Measurements from ENCODE around the gene ELOVL6. TPM values are rescaled to one million over a fixed set of nuclear protein-coding genes. Genes with fewer than 3 reads are reported as not detected.

The ELOVL6 gene
- total RNA-seq, 2 donors from 2014 or later: 43.5 to 44.8 TPM

DNA sequence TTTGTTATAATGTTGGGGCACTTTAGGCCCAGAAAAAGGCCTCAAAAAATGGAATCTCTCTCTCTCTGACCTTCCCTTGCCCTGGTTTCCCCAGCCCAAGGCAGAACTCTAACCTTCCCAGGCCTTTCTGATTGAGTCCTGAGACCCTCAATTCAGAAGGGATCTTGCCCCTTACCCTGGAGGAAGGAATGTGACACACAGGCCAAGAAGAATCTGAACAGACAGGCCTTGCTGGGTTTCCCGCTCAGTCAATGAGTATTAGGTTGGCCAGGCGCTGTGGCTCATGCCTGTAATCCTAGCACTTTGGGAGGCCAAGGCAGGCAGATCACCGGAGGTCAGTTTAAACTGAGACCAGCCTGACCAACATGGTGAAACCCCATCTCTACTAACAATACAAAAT lies 27.6 kb downstream of the ELOVL6 start:
- Histone ChIP-seq H3K9ac (ENCODE audit: extremely low read depth, low read length, poor library complexity, severe bottlenecking) (no peak overlapping the region), H3K36me3 (ENCODE audit: control insufficient read depth, insufficient read depth, low read length) (peaks cover 15% of the 10 kb centered on the region), H3K4me3 (ENCODE audit: low read length) (no peak overlapping the region), H3K27me3 (ENCODE audit: control insufficient read depth, insufficient read depth, low read length, poor library complexity, severe bottlenecking) (no peaks in the 10 kb centered on the region), H3K9me3 (ENCODE audit: control insufficient read depth, low read length) (no peaks in the 10 kb centered on the region), H3K27ac (ENCODE audit: low read depth, low read length) (no peak overlapping the region), H3K4me1 (ENCODE audit: control insufficient read depth, insufficient read depth, low read length) (peaks cover 3% of the 10 kb centered on the region)
- H3K36me3 Mint-ChIP-seq (ENCODE audit: low read depth): peaks cover 21% of the 10 kb centered on the region
- H3K27ac Mint-ChIP-seq: peak overlapping the region; percentile 66
- H3K9me3 Mint-ChIP-seq: no peaks in the 10 kb centered on the region
- TF ChIP-seq CTCF (conservative IDR thresholded peaks at IDR 0.05): peak; percentile 63
- no peak overlapping the region for H3K4me3 Mint-ChIP-seq
- H3K27me3 Mint-ChIP-seq (ENCODE audit: insufficient read depth): no peaks in the 10 kb centered on the region
- DNase-seq: peak; percentile 69
- peaks cover 12% of the 10 kb centered on the region for H3K4me1 Mint-ChIP-seq
- 89 to 100% methylated on average over 2 to 3 of the region's 3 CpGs for WGBS, 2 experiments (ENCODE audit: insufficient coverage in 1 of 2, insufficient read length in 1 of 2)

- TF ChIP-seq CTCF (conservative IDR thresholded peaks at IDR 0.05): no peak
- Mint-ChIP-seq H3K9me3 (no peaks in the 10 kb centered on the region), H3K27me3 (ENCODE audit: insufficient read depth) (no peaks in the 10 kb centered on the region), H3K27ac (peak overlapping the region; percentile 65), H3K36me3 (ENCODE audit: low read depth) (peaks cover 13% of the 10 kb centered on the region), H3K4me3 (no peak overlapping the region), H3K4me1 (peaks cover 22% of the 10 kb centered on the region)
- DNase-seq: no peak
- Histone ChIP-seq H3K36me3 (ENCODE audit: control insufficient read depth, insufficient read depth, low read length) (peaks cover 16% of the 10 kb centered on the region), H3K4me3 (ENCODE audit: low read length) (no peak overlapping the region), H3K9me3 (ENCODE audit: control insufficient read depth, low read length) (no peaks in the 10 kb centered on the region), H3K4me1 (ENCODE audit: control insufficient read depth, insufficient read depth, low read length) (peaks cover 13% of the 10 kb centered on the region), H3K9ac (ENCODE audit: extremely low read depth, low read length, poor library complexity, severe bottlenecking) (no peak overlapping the region), H3K27ac (ENCODE audit: low read depth, low read length) (no peak overlapping the region), H3K27me3 (ENCODE audit: control insufficient read depth, insufficient read depth, low read length, poor library complexity, severe bottlenecking) (no peaks in the 10 kb centered on the region)
- 66 to 71% methylated on average over 2 to 5 of the region's 5 CpGs for WGBS, 2 experiments (ENCODE audit: insufficient coverage in 1 of 2, insufficient read length in 1 of 2)
Measured at GRCh38 chr4:110165382-110166286, 32.8 kb downstream of the ELOVL6 start.

DNA sequence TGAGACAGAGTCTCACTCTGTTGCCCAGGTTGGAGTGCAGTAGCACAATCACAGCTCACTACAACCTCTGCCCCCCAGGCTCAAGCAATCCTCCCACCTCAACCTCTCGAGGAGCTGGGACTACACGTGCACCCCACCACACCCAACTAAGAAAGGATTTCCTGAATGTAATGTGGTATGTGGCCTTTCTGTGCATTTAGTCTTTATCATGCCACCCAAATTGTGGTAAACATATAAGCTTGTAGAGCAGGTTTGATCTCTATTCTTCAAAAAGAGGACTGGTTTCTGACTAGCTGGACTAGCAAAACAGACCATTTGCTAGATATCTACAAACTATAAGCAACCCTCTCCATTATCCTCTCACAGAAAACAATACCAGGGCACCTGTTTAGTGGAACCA lies 33.6 kb downstream of the ELOVL6 start:
- no peak overlapping the region for H3K9ac ChIP-seq (ENCODE audit: extremely low read depth, low read length, poor library complexity, severe bottlenecking)
- Mint-ChIP-seq H3K27me3 (ENCODE audit: insufficient read depth) (no peaks in the 10 kb centered on the region), H3K27ac (peak overlapping the region; percentile 22), H3K9me3 (no peaks in the 10 kb centered on the region), H3K4me1 (peaks cover 24% of the 10 kb centered on the region), H3K36me3 (ENCODE audit: low read depth) (peaks cover 8% of the 10 kb centered on the region), H3K4me3 (no peak overlapping the region)
- H3K4me3 ChIP-seq (ENCODE audit: low read length): no peak overlapping the region
- no peak for DNase-seq
- TF ChIP-seq CTCF (conservative IDR thresholded peaks at IDR 0.05): no peak
- no peak overlapping the region for H3K27ac ChIP-seq (ENCODE audit: low read depth, low read length)
- H3K9me3 ChIP-seq (ENCODE audit: control insufficient read depth, low read length): no peaks in the 10 kb centered on the region
- H3K4me1 ChIP-seq (ENCODE audit: control insufficient read depth, insufficient read depth, low read length): peaks cover 13% of the 10 kb centered on the region
- peaks cover 10% of the 10 kb centered on the region for H3K36me3 ChIP-seq (ENCODE audit: control insufficient read depth, insufficient read depth, low read length)
- 93% methylated on average over 2 of the region's 2 CpGs; no CpG with 5 or more reads in 1 of the 2 experiments for WGBS, 2 experiments (ENCODE audit: insufficient coverage in 1 of 2, insufficient read length in 1 of 2)
- H3K27me3 ChIP-seq (ENCODE audit: control insufficient read depth, insufficient read depth, low read length, poor library complexity, severe bottlenecking): no peaks in the 10 kb centered on the region
